Common myeloid progenitor, CD34-positive (primary cell): ENCODE measurements around the gene ACAD9. TPM values are rescaled to one million over a fixed set of nuclear protein-coding genes. Genes with fewer than 3 reads are reported as not detected.
"Not testable (repeated sequence)": the region's sequence is repeated elsewhere in the genome, so short reads cannot be mapped to it uniquely, and the experiment has no call there.

Source experiments
- CTCF ChIA-PET: fragments of 350-600 bp; sonication (Branson Sonifier 250); formaldehyde crosslinking; loops from one replicate; lab custom pipeline; 2021; ENCODE audit warnings: antibody characterized with exemption; lab: Charles Lee
- POLR2A ChIA-PET: fragments of 350-600 bp; sonication (Branson Sonifier 250); formaldehyde crosslinking; loops from one replicate; lab custom pipeline; 2021; ENCODE audit warnings: antibody characterized with exemption; lab: Charles Lee
- DNase-seq, 3 donors: peaks; one replicate each; pipeline versions ENCODE4 v3.0.0 to v3.0.0-alpha.2; 2013
- H3K27ac ChIP-seq, 2 experiments: 1 replicate in 1 of 2; 2 replicates in 1 of 2; pipeline ENCODE4 v1.7.0; 2013; ENCODE audit warnings: inconsistent platforms in 2 of 2, low read length in 2 of 2, mild to moderate bottlenecking in 2 of 2, low read depth in 1 of 2, moderate library complexity in 1 of 2; ENCODE audit not compliant: severe bottlenecking in 2 of 2, insufficient read depth in 1 of 2, poor library complexity in 1 of 2
- H3K27me3 ChIP-seq, 5 experiments: replicated peaks in 2 of 5; 1 replicate in 3 of 5; 2 replicates in 2 of 5; pipeline versions ENCODE4 v1.6.1 to v1.7.0; 2013; ENCODE audit warnings: low read length in 4 of 5, mild to moderate bottlenecking in 2 of 5, moderate library complexity in 2 of 5, inconsistent platforms in 1 of 5; ENCODE audit not compliant: insufficient read depth in 5 of 5, control insufficient read depth in 4 of 5
- H3K36me3 ChIP-seq, 4 experiments: 1 replicate in 2 of 4; 2 replicates in 2 of 4; pipeline versions ENCODE4 v1.6.1 to v1.7.0; 2013; ENCODE audit warnings: low read length in 3 of 4, control low read depth in 1 of 4, mild to moderate bottlenecking in 1 of 4; ENCODE audit not compliant: control insufficient read depth in 4 of 4, insufficient read depth in 4 of 4
- H3K4me1 ChIP-seq, 4 experiments: 1 replicate in 3 of 4; 2 replicates in 1 of 4; pipeline versions ENCODE4 v1.6.1 to v1.7.1; 2013; ENCODE audit warnings: low read length in 3 of 4, mild to moderate bottlenecking in 3 of 4, control low read depth in 1 of 4, inconsistent platforms in 1 of 4, moderate library complexity in 1 of 4; ENCODE audit not compliant: control insufficient read depth in 4 of 4, insufficient read depth in 4 of 4; ENCODE audit errors: control extremely low read depth in 1 of 4
- H3K4me3 ChIP-seq, 7 experiments: 1 replicate in 4 of 7; 2 replicates in 3 of 7; pipeline versions ENCODE4 v1.5.1 to v1.7.0; 2013; ENCODE audit warnings: mild to moderate bottlenecking in 7 of 7, low read length in 6 of 7, moderate library complexity in 6 of 7, inconsistent platforms in 2 of 7, low read depth in 2 of 7, control low read depth in 1 of 7; ENCODE audit not compliant: insufficient read depth in 4 of 7, control insufficient read depth in 1 of 7; ENCODE audit errors: extremely low read depth in 1 of 7
- H3K9me3 ChIP-seq, 5 experiments: 1 replicate in 4 of 5; 2 replicates in 1 of 5; pipeline versions ENCODE4 v1.6.1 to v1.7.1; 2013; ENCODE audit warnings: low read length in 4 of 5, mild to moderate bottlenecking in 2 of 5, inconsistent platforms in 1 of 5, low read depth in 1 of 5, moderate library complexity in 1 of 5; ENCODE audit not compliant: control insufficient read depth in 4 of 5, insufficient read depth in 2 of 5; ENCODE audit errors: control extremely low read depth in 1 of 5
- WGBS: methylation state at CpG from one replicate; pipeline ENCODE4 v1.1.5; 2013; ENCODE audit not compliant: insufficient coverage; 5-methylcytosine and 5-hydroxymethylcytosine counted together
- polyA plus RNA-seq: library from polyadenylated mRNA; unstranded; fragments of 120-200 nt; gene quantifications from one replicate; pipeline ENCODE4 v1.2.1, GENCODE V29; 2013

Gene ACAD9
- 26.3 TPM for polyA plus RNA-seq

- POLR2A ChIA-PET: interaction anchor here (0.6 to 1.3 kb wide), 3 partner anchors 14 to 70 kb away, joined by 3 read pairs; no protein-coding TSS in a partner anchor
- H3K36me3 ChIP-seq: peaks cover 0 to 32% (median 23%) of the 10 kb centered on the region in 4 experiments
- H3K27me3 ChIP-seq: no peaks in the 10 kb centered on the region
- under 1% methylated on average over 65 of the region's 65 CpGs for WGBS
- H3K4me3 ChIP-seq: peak within 1 kb of the TSS; percentile 63 to 99 (median 85)
- peak within 1 kb of the TSS; percentile 97 for H3K27ac ChIP-seq
- CTCF ChIA-PET: interaction anchor here (0.8 to 5.8 kb wide), 9 partner anchors 8 to 196 kb away, joined by 3 to 34 read pairs (median 4); no protein-coding TSS in a partner anchor
- peak; percentile 97 to 98 (median 97) for DNase-seq
- no peaks in the 10 kb centered on the region for H3K9me3 ChIP-seq
- H3K4me1 ChIP-seq: peaks cover 8 to 50% (median 40%) of the 10 kb centered on the region in 4 experiments
Observed at GRCh38 chr3:128879125-128879969, at the start of gene ACAD9. ACAD9 (plus strand) TSS chr3:128879620; CDS start chr3:128879692, 72 bp downstream.

GRCh38 chr3:128829925-128830625 is 49.3 kb upstream of the ACAD9 start:
- H3K4me1 ChIP-seq, H3K36me3 ChIP-seq, H3K4me3 ChIP-seq, H3K27ac ChIP-seq, H3K9me3 ChIP-seq, POLR2A ChIA-PET, CTCF ChIA-PET, DNase-seq, H3K27me3 ChIP-seq: not testable (repeated sequence)
- 89% methylated on average over 5 of the region's 7 CpGs for WGBS

- H3K9me3 ChIP-seq, H3K36me3 ChIP-seq, CTCF ChIA-PET, H3K4me1 ChIP-seq, H3K27me3 ChIP-seq, H3K4me3 ChIP-seq, H3K27ac ChIP-seq, DNase-seq, POLR2A ChIA-PET: not testable (repeated sequence)
- 79% methylated on average over 5 of the region's 5 CpGs for WGBS
Observed at GRCh38 chr3:128830762-128831161, 48.7 kb upstream of the ACAD9 start.

- H3K27ac ChIP-seq, POLR2A ChIA-PET, DNase-seq, CTCF ChIA-PET, H3K4me1 ChIP-seq, H3K36me3 ChIP-seq, H3K9me3 ChIP-seq, H3K4me3 ChIP-seq, H3K27me3 ChIP-seq: not testable (repeated sequence)
- WGBS: 100% methylated on average over 4 of the region's 5 CpGs
Observed at GRCh38 chr3:128832979-128833378, 46.4 kb upstream of the ACAD9 start.

- no peak for DNase-seq
- Histone ChIP-seq H3K4me3 (no peak overlapping the region), H3K9me3 (no peaks in the 10 kb centered on the region), H3K36me3 (no peaks in the 10 kb centered on the region), H3K4me1 (no peaks in the 10 kb centered on the region), H3K27me3 (no peaks in the 10 kb centered on the region), H3K27ac (no peak overlapping the region)
- WGBS: 96% methylated on average over 4 of the region's 4 CpGs
- ChIA-PET POLR2A (interaction anchor here (0.6 kb wide), 1 partner anchor 184 kb away, joined by 3 read pairs; the partner anchor contains the start of gene RPN1), CTCF (interaction anchor here (1.0 to 1.5 kb wide), 2 partner anchors 10 to 31 kb away, joined by 3 to 6 read pairs; no protein-coding TSS in a partner anchor)
Observed at GRCh38 chr3:128835096-128835495, 44.3 kb upstream of the ACAD9 start.

GRCh38 chr3:128841926-128842920 is 37.2 kb upstream of the ACAD9 start:
- Histone ChIP-seq H3K27ac (no peak overlapping the region), H3K9me3 (no peaks in the 10 kb centered on the region), H3K36me3 (no peaks in the 10 kb centered on the region), H3K27me3 (no peaks in the 10 kb centered on the region), H3K4me3 (no peak overlapping the region), H3K4me1 (peaks cover 0 to 37% (median 28%) of the 10 kb centered on the region in 4 experiments)
- no peak for DNase-seq
- WGBS: 89% methylated on average over 4 of the region's 10 CpGs
- POLR2A ChIA-PET: no interaction called here
- CTCF ChIA-PET: no interaction called here
